Glutamatergic neuron (in vitro differentiated cells): ENCODE results near the gene CDK5RAP1. TPM values are rescaled to one million over a fixed set of nuclear protein-coding genes. Genes with fewer than 3 reads are reported as not detected.

Experiments used
- DNase-seq: peaks from one replicate; pipeline ENCODE4 v3.0.0; 2022
- H3K27ac Mint-ChIP-seq: one replicate; pipeline ENCODE4 v1.8.0; 2020; ENCODE audit warnings: mild to moderate bottlenecking, mixed read lengths, inconsistent platforms; ENCODE audit not compliant: unreplicated experiment
- H3K27me3 Mint-ChIP-seq: one replicate; pipeline ENCODE4 v1.8.0; 2020; ENCODE audit warnings: mild to moderate bottlenecking, moderate library complexity, mixed read lengths, inconsistent platforms; ENCODE audit not compliant: unreplicated experiment
- H3K36me3 Mint-ChIP-seq: one replicate; pipeline ENCODE4 v1.8.0; 2020; ENCODE audit warnings: mild to moderate bottlenecking, mixed read lengths, inconsistent platforms; ENCODE audit not compliant: unreplicated experiment
- H3K4me1 Mint-ChIP-seq: one replicate; pipeline ENCODE4 v1.8.0; 2020; ENCODE audit warnings: mild to moderate bottlenecking, low read depth, mixed read lengths, inconsistent platforms; ENCODE audit not compliant: unreplicated experiment
- H3K4me3 Mint-ChIP-seq: one replicate; pipeline ENCODE4 v1.8.0; 2020; ENCODE audit warnings: mild to moderate bottlenecking, mixed read lengths, inconsistent platforms; ENCODE audit not compliant: unreplicated experiment
- H3K9me3 Mint-ChIP-seq: one replicate; pipeline ENCODE4 v1.8.0; 2020; ENCODE audit warnings: mild to moderate bottlenecking, moderate library complexity, mixed read lengths, inconsistent platforms; ENCODE audit not compliant: unreplicated experiment
- CTCF ChIP-seq: fragments of 200-600 bp; sonication (generic); IDR thresholded peaks from one replicate; pipeline ENCODE4 v1.5.0; 2021; ENCODE audit not compliant: partially characterized antibody, unreplicated experiment
- total RNA-seq: library from RNA; stranded (reverse); fragmentation: NEBNext Ultra II Directional; extraction: Animal tissue kit (Norgen Biotek cat#: 25700); gene quantifications from one replicate; pipeline ENCODE4 v1.2.1, GENCODE V29; 2021; ENCODE audit not compliant: unreplicated experiment

CDK5RAP1 gene
- total RNA-seq, 1 donor from 2014 or later, result 30.9 TPM

- no peak for TF ChIP-seq CTCF
- Mint-ChIP-seq H3K4me1 (no peaks in the 10 kb centered on the region), H3K4me3 (no peak overlapping the region)
These were observed 53.0 kb downstream of the CDK5RAP1 start for GRCh38 chr20:33348136-33348937.

GRCh38 chr20:33345342-33345741 lies 56.0 kb downstream of the CDK5RAP1 start:
- Mint-ChIP-seq H3K27ac (no peak overlapping the region), H3K4me3 (no peak overlapping the region), H3K4me1 (no peaks in the 10 kb centered on the region), H3K9me3 (no peaks in the 10 kb centered on the region), H3K36me3 (peaks cover 12% of the 10 kb centered on the region), H3K27me3 (peaks cover 4% of the 10 kb centered on the region)
- no peak for DNase-seq
- TF ChIP-seq CTCF, result no peak

More at GRCh38 chr20:33348136-33348937, 53.0 kb downstream of the CDK5RAP1 start:
- no peak for DNase-seq
- Mint-ChIP-seq H3K27me3 (peaks cover 4% of the 10 kb centered on the region), H3K27ac (no peak overlapping the region), H3K36me3 (peaks cover 7% of the 10 kb centered on the region), H3K9me3 (no peaks in the 10 kb centered on the region)

GRCh38 chr20:33343521-33343920 lies 57.8 kb downstream of the CDK5RAP1 start:
- Mint-ChIP-seq H3K27me3 (no peaks in the 10 kb centered on the region), H3K27ac (no peak overlapping the region), H3K4me3 (no peak overlapping the region), H3K4me1 (no peaks in the 10 kb centered on the region), H3K36me3 (peaks cover 5% of the 10 kb centered on the region), H3K9me3 (no peaks in the 10 kb centered on the region)
- no peak for TF ChIP-seq CTCF
- no peak for DNase-seq

- no peak for TF ChIP-seq CTCF
- no peak for DNase-seq
- Mint-ChIP-seq H3K4me1 (peaks cover 2% of the 10 kb centered on the region), H3K27me3 (peaks cover 2% of the 10 kb centered on the region), H3K9me3 (no peaks in the 10 kb centered on the region), H3K4me3 (no peak overlapping the region), H3K36me3 (peaks cover 9% of the 10 kb centered on the region), H3K27ac (no peak overlapping the region)
These were observed 61.7 kb downstream of the CDK5RAP1 start for GRCh38 chr20:33339515-33340058.
